ENCODE results near the gene S100A8. TPM values are rescaled to one million over a fixed set of nuclear protein-coding genes. Genes with fewer than 3 reads are reported as not detected.

Gene S100A8
- total RNA-seq, 1 experiment from 2014 or later: not detected

GRCh38 chr1:153392258-153392657 lies 1.4 kb upstream of the S100A8 start:
- CTCF ChIA-PET: no interaction called here
- Mint-ChIP-seq H3K4me3 (ENCODE audit: low read depth, unreplicated experiment) (no peak overlapping the region), H3K4me1 (ENCODE audit: low read depth, unreplicated experiment) (no peaks in the 10 kb centered on the region), H3K27me3 (ENCODE audit: unreplicated experiment) (peaks cover 100% of the 10 kb centered on the region), H3K36me3 (ENCODE audit: insufficient read depth, unreplicated experiment) (no peaks in the 10 kb centered on the region), H3K27ac (ENCODE audit: unreplicated experiment) (no peak overlapping the region), H3K9me3 (ENCODE audit: low read depth, unreplicated experiment) (no peaks in the 10 kb centered on the region)
- TF ChIP-seq CTCF (IDR thresholded peaks at IDR 0.05; ENCODE audit: unreplicated experiment): no peak
- BruUV-seq (replicated peaks): no TSS peak
- no peak for DNase-seq
- intact Hi-C loops (cut with micrococcal nuclease; ENCODE audit: unreplicated experiment): no loop called here

- intact Hi-C loops (cut with micrococcal nuclease; ENCODE audit: unreplicated experiment): no loop called here
- no TSS peak for BruUV-seq (replicated peaks)
- Mint-ChIP-seq H3K27ac (ENCODE audit: unreplicated experiment) (no peak overlapping the region), H3K9me3 (ENCODE audit: low read depth, unreplicated experiment) (no peaks in the 10 kb centered on the region), H3K4me1 (ENCODE audit: low read depth, unreplicated experiment) (no peaks in the 10 kb centered on the region), H3K27me3 (ENCODE audit: unreplicated experiment) (peaks cover 100% of the 10 kb centered on the region), H3K36me3 (ENCODE audit: insufficient read depth, unreplicated experiment) (no peaks in the 10 kb centered on the region), H3K4me3 (ENCODE audit: low read depth, unreplicated experiment) (no peak overlapping the region)
- no peak for DNase-seq
- TF ChIP-seq CTCF (IDR thresholded peaks at IDR 0.05; ENCODE audit: unreplicated experiment): no peak
- CTCF ChIA-PET: no interaction called here
Measured at GRCh38 chr1:153389973-153390879, 647 bp downstream of the S100A8 start.

- Mint-ChIP-seq H3K4me1 (ENCODE audit: low read depth, unreplicated experiment) (no peaks in the 10 kb centered on the region), H3K9me3 (ENCODE audit: low read depth, unreplicated experiment) (no peaks in the 10 kb centered on the region), H3K4me3 (ENCODE audit: low read depth, unreplicated experiment) (no peak overlapping the region), H3K27me3 (ENCODE audit: unreplicated experiment) (peaks cover 100% of the 10 kb centered on the region), H3K27ac (ENCODE audit: unreplicated experiment) (no peak overlapping the region), H3K36me3 (ENCODE audit: insufficient read depth, unreplicated experiment) (no peaks in the 10 kb centered on the region)
- BruUV-seq (replicated peaks): no TSS peak
- no peak for TF ChIP-seq CTCF (IDR thresholded peaks at IDR 0.05; ENCODE audit: unreplicated experiment)
- no peak for DNase-seq
- intact Hi-C loops (cut with micrococcal nuclease; ENCODE audit: unreplicated experiment): no loop called here
- CTCF ChIA-PET: no interaction called here
Measured at GRCh38 chr1:153389401-153389800, 1.5 kb downstream of the S100A8 start.

GRCh38 chr1:153387785-153388184 lies 3.1 kb downstream of the S100A8 start:
- intact Hi-C loops (cut with micrococcal nuclease; ENCODE audit: unreplicated experiment): no loop called here
- no peak for TF ChIP-seq CTCF (IDR thresholded peaks at IDR 0.05; ENCODE audit: unreplicated experiment)
- no peaks in the 10 kb centered on the region for H3K36me3 Mint-ChIP-seq (ENCODE audit: insufficient read depth, unreplicated experiment)
- CTCF ChIA-PET: no interaction called here
- H3K9me3 Mint-ChIP-seq (ENCODE audit: low read depth, unreplicated experiment): no peaks in the 10 kb centered on the region
- BruUV-seq (replicated peaks): no TSS peak
- H3K27ac Mint-ChIP-seq (ENCODE audit: unreplicated experiment): no peak overlapping the region
- peaks cover 100% of the 10 kb centered on the region for H3K27me3 Mint-ChIP-seq (ENCODE audit: unreplicated experiment)
- no peak for DNase-seq
- no peak overlapping the region for H3K4me3 Mint-ChIP-seq (ENCODE audit: low read depth, unreplicated experiment)
- H3K4me1 Mint-ChIP-seq (ENCODE audit: low read depth, unreplicated experiment): no peaks in the 10 kb centered on the region
